Measurements from ENCODE around the gene CDH23.

DNA sequence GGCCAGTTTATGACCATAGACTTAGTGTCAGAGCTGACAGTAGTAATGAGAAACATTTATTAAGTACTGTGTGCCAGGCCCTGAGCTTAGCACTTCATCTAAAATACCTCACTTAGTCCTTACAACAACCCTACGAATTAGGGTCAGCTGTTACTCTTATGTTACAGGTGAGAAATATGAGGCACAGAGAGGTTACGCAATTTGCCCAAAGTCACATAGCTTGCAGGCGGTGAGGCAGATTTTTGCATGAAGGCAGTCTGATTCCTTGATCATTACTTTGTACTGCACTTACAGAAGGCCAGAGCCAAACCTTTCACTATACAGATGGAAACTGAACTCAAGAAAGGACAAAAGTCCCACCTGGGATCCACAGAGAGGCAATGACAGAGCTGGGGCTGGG, 10.2 kb downstream of the CDH23 start:
- TF ChIP-seq CTCF (IDR thresholded peaks at IDR 0.05), result no peak
- TF ChIP-seq POLR2A (IDR thresholded peaks at IDR 0.05), result no peak
- TF ChIP-seq EP300 (IDR thresholded peaks at IDR 0.05; ENCODE audit: low read depth), result no peak
- TF ChIP-seq POLR2AphosphoS5 (IDR thresholded peaks at IDR 0.05), result no peak

Data from transverse colon (tissue), 4 donors.